ENCODE results near the gene HBS1L.

HBS1L gene

DNA sequence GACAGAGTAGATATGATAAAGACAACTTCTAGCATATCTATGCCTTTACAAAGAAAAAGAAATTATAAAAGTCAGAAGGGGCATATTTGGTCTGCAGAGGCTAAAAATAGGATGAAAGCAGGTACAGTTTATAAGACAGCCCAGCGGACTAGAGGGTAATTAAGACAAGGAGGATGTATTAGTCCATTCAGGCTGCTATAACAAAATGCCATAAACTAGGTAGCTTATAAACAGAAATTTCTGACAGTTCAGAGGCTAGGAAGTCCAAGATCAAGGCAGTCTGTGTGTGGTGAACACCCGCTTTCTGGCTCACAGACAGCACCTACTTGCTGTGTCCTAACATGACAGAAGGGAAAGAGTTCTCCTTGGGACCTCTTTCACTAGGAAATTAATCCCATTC lies 5.7 kb downstream of the HBS1L start:
- no peak for DNase-seq (ENCODE audit: extremely low spot score)
- ChIA-PET POLR2A (no interaction called here), CTCF (interaction anchor here (0.7 to 1.1 kb wide), 2 partner anchors 38 to 114 kb away, joined by 3 to 4 read pairs; no protein-coding TSS in a partner anchor)
- TF ChIP-seq, protein P1, sequence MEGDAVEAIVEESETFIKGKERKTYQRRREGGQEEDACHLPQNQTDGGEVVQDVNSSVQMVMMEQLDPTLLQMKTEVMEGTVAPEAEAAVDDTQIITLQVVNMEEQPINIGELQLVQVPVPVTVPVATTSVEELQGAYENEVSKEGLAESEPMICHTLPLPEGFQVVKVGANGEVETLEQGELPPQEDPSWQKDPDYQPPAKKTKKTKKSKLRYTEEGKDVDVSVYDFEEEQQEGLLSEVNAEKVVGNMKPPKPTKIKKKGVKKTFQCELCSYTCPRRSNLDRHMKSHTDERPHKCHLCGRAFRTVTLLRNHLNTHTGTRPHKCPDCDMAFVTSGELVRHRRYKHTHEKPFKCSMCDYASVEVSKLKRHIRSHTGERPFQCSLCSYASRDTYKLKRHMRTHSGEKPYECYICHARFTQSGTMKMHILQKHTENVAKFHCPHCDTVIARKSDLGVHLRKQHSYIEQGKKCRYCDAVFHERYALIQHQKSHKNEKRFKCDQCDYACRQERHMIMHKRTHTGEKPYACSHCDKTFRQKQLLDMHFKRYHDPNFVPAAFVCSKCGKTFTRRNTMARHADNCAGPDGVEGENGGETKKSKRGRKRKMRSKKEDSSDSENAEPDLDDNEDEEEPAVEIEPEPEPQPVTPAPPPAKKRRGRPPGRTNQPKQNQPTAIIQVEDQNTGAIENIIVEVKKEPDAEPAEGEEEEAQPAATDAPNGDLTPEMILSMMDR (IDR thresholded peaks at IDR 0.05; ENCODE audit: control extremely low read depth, extremely low read depth, low read depth, missing control alignments) = no peak

DNA sequence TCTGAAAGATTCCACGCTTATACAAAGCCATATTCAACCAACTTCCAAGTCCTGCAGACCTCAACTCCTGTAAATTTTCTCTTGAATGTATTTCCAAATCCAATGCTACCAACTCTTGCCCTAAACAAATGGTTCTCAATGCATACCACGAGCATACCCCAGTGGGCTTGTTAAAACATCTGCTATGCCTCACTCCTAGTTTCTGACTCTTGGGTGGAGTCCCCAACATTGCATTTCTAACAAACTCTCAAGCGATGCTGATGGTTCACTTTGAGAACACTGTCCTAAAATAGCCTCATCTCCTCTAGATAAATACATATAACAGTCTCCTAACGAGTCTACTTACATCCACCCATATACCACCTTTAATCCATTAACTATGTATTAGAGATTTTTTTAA lies 7.3 kb downstream of the HBS1L start:
- TF ChIP-seq, protein P1 (IDR thresholded peaks at IDR 0.05; ENCODE audit: control extremely low read depth, extremely low read depth, low read depth, missing control alignments) = no peak
- DNase-seq (ENCODE audit: extremely low spot score) = no peak
- ChIA-PET POLR2A (no interaction called here), CTCF (interaction anchor here (1.1 to 3.0 kb wide), 2 partner anchors 8 to 67 kb away, joined by 3 to 13 read pairs; partner anchors contain the start of gene HBS1L)

DNA sequence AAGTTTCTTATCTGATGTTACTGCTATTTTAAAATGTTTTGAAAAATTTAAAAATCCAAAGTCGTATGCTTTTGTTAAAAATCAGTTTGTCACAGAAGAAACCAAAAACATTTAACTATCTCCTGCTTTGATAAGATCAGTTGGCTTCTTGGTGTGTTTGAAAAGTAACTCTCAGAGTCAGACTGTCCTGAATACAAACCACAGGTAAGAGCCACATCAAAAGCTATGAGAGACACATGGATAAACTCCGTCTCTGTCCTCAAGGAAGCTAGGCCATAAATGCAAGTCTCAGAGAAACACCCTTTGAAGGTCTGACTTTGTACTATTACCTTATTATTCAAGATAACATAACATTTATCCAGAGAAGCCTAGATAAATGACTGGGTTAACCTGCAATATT lies 7.7 kb downstream of the HBS1L start:
- TF ChIP-seq, protein P1 (IDR thresholded peaks at IDR 0.05; ENCODE audit: control extremely low read depth, extremely low read depth, low read depth, missing control alignments) = no peak
- POLR2A ChIA-PET = interaction anchor here (1.0 kb wide), 1 partner anchor 8 kb away, joined by 4 read pairs; the partner anchor contains the start of gene HBS1L
- CTCF ChIA-PET = interaction anchor here (1.1 to 3.0 kb wide), 4 partner anchors 9 to 115 kb away, joined by 3 to 13 read pairs (median 4); partner anchors contain the start of gene HBS1L
- no peak for DNase-seq (ENCODE audit: extremely low spot score)

DNA sequence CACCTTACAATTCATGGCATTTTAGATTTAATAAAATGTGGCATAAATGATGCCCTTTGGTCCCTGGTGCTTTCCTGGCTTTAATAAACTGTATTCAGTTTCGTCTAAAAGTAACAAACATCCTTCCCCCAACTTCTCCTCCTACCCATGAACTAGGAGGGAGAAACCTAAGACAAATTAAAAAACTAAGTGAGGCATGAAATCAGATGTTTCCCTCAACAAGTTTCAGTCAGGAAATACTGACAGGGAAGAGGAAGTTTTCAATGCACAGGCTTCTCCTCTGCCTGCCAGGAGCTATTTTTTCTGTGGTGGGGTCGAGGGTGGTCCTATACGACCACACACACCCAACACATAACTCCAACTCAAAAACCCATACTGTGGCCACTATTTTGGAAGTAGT lies 10.0 kb downstream of the HBS1L start:
- ChIA-PET POLR2A (no interaction called here), CTCF (no interaction called here)
- TF ChIP-seq, protein P1 (IDR thresholded peaks at IDR 0.05; ENCODE audit: control extremely low read depth, extremely low read depth, low read depth, missing control alignments) = no peak

DNA sequence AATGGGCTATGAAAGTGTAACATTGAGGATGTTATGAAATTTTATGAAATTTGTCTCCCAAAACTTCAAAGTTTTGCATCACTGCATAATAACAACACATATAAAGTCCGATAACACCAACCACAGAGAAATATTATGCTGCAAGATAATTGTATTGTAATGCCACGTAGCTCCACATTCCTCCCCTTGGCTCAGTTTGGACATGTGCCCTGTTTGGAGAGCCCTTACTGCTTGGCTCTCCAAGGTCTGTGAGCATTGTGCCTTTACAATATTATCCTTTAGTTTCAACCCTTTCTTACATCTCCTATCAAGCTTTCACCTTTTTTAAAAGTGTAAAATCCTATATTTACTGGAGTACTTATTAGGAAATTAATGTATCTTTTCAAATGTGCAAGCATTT lies 10.8 kb downstream of the HBS1L start:
- POLR2A ChIA-PET = no interaction called here
- CTCF ChIA-PET = no interaction called here
- DNase-seq (ENCODE audit: extremely low spot score) = no peak
- TF ChIP-seq, protein P1 (IDR thresholded peaks at IDR 0.05; ENCODE audit: control extremely low read depth, extremely low read depth, low read depth, missing control alignments) = no peak

More for the DNA sequence above, 10.0 kb downstream of the HBS1L start:
- no peak for DNase-seq (ENCODE audit: extremely low spot score)

DNA sequence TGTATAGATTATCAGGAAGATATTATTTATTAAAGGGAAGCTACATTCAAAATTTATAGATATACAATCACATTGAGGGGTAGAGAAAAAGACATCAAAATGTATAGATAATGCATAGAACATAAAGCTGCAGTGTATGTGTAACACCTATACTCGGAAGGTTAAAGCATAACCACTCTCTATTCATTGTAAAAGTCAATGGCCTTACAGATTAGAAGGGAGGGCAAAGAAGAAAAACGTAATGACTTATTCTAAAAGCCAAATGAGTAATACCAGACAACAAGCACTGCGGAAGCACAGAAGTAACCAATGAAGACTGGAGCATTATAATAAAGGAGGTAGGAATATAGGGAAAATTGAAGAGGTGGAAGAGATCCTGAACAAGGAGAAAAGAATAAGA lies 11.3 kb downstream of the HBS1L start:
- no peak for DNase-seq (ENCODE audit: extremely low spot score)
- TF ChIP-seq, protein P1 (IDR thresholded peaks at IDR 0.05; ENCODE audit: control extremely low read depth, extremely low read depth, low read depth, missing control alignments) = no peak
- POLR2A ChIA-PET = no interaction called here
- CTCF ChIA-PET = no interaction called here

Measured in GM10248 (cell line).